ENCODE data around the gene RILPL2. TPM values are rescaled to one million over a fixed set of nuclear protein-coding genes. Genes with fewer than 3 reads are reported as not detected.
A peak's percentile ranks its signal among the peaks of the same experiment; 100 is the strongest.

The RILPL2 gene
- total and polyA plus RNA-seq, 2 of the 13 experiments (the other 11 are each of a cell fraction or from before 2014, with no cell fraction given): 2.7 to 8.1 TPM

DNA sequence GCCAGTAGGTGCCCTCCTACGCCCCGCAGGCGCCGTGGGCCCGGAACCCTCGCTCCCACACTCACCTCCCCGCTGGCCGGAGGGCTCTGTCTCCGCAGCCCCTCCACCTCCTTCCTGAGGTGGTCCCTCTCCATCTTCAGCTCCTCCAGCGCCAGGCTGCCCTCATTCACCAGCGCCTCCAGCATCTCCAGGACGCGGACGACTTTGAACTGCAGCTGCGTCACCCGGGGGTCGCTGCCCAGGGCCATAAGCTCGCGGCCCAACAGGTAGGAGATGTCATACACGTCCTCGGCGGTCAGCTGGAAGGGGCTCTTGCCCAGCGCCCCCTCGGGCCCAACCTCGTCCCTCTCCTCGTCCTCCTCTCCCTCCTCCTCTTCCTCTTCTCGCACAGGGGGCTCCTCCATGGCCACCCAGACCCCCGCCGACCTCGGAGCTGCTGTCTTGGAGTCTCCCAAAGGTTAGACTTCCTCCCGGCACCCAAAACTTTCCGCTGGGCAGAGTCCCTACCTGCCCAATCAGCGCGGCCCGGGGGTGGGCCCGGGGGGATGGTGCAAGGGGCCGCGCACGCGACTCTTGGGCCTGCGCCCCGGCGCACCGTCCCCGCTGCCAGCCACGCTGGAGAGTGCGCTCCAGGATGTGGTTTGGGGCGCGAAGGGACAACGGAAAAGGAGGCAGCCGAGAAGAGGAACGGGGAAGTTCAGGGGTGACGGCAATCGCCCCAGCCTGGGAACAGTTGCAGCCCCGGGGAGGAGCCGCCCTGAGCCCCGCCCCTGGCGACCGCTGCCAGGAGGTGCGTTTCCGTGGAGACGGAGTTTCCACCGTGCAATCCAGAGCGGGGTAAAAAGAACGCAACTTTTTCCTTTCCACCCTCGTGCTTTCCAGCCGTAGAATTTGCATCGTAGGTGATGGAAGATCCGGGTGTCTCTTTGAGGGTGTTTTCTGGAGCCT, at the start of gene RILPL2 (continued):
- TF ChIP-seq, protein P1, sequence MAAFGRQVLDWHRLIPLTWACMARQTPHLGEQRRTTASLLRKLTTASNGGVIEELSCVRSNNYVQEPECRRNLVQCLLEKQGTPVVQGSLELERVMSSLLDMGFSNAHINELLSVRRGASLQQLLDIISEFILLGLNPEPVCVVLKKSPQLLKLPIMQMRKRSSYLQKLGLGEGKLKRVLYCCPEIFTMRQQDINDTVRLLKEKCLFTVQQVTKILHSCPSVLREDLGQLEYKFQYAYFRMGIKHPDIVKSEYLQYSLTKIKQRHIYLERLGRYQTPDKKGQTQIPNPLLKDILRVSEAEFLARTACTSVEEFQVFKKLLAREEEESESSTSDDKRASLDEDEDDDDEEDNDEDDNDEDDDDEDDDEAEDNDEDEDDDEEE (CRISPR knock-in tag; IDR thresholded peaks at IDR 0.05): peak; percentile 63; the same call in 1 of the 2 replicates
- TF ChIP-seq, protein P2, sequence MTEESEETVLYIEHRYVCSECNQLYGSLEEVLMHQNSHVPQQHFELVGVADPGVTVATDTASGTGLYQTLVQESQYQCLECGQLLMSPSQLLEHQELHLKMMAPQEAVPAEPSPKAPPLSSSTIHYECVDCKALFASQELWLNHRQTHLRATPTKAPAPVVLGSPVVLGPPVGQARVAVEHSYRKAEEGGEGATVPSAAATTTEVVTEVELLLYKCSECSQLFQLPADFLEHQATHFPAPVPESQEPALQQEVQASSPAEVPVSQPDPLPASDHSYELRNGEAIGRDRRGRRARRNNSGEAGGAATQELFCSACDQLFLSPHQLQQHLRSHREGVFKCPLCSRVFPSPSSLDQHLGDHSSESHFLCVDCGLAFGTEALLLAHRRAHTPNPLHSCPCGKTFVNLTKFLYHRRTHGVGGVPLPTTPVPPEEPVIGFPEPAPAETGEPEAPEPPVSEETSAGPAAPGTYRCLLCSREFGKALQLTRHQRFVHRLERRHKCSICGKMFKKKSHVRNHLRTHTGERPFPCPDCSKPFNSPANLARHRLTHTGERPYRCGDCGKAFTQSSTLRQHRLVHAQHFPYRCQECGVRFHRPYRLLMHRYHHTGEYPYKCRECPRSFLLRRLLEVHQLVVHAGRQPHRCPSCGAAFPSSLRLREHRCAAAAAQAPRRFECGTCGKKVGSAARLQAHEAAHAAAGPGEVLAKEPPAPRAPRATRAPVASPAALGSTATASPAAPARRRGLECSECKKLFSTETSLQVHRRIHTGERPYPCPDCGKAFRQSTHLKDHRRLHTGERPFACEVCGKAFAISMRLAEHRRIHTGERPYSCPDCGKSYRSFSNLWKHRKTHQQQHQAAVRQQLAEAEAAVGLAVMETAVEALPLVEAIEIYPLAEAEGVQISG (CRISPR knock-in tag; IDR thresholded peaks at IDR 0.05): 0 out of 2 replicates have a peak, but pooled peaks have one; percentile 12
- TF ChIP-seq TEAD2 (CRISPR knock-in tag; IDR thresholded peaks at IDR 0.05) (no peak), TBX2 (CRISPR knock-in tag; IDR thresholded peaks at IDR 0.05; ENCODE audit: borderline replicate concordance) (peak; percentile 55; the same call in 1 of the 2 replicates), ZNF777 (CRISPR knock-in tag; IDR thresholded peaks at IDR 0.05) (peak; percentile 27; the same call in 1 of the 2 replicates), ZNF7 (CRISPR knock-in tag; IDR thresholded peaks at IDR 0.05) (no peak), ZNF501 (CRISPR knock-in tag; IDR thresholded peaks at IDR 0.05) (peak; percentile 76), ZNF329 (CRISPR knock-in tag; IDR thresholded peaks at IDR 0.05; ENCODE audit: low read depth) (no peak), KDM2A (CRISPR knock-in tag; IDR thresholded peaks at IDR 0.05; ENCODE audit: borderline replicate concordance, low read depth) (peak; percentile 65; the same call in 1 of the 2 replicates), ZNF724P (CRISPR knock-in tag; IDR thresholded peaks at IDR 0.05; ENCODE audit: borderline replicate concordance) (peak; percentile 14; the same call in 1 of the 2 replicates), YEATS4 (CRISPR knock-in tag; IDR thresholded peaks at IDR 0.05; ENCODE audit: borderline replicate concordance) (peak; percentile 78; the same call in 1 of the 2 replicates), MTF2 (CRISPR knock-in tag; IDR thresholded peaks at IDR 0.05; ENCODE audit: borderline replicate concordance) (no peak), HNF4A (CRISPR knock-in tag; IDR thresholded peaks at IDR 0.05) (peak; percentile 28; the same call in 1 of the 2 replicates), ZZZ3 (CRISPR knock-in tag; IDR thresholded peaks at IDR 0.05; ENCODE audit: borderline replicate concordance) (0 out of 2 replicates have a peak, but pooled peaks have one; percentile 53), MAZ (IDR thresholded peaks at IDR 0.05; ENCODE audit: borderline replicate concordance, low read depth, low read length) (peak; percentile 23; the same call in 1 of the 2 replicates), MAZ (CRISPR knock-in tag; IDR thresholded peaks at IDR 0.05; ENCODE audit: low read depth) (no peak), ZNF629 (CRISPR knock-in tag; conservative IDR thresholded peaks at IDR 0.05) (no peak)
- TF ChIP-seq, protein P3, sequence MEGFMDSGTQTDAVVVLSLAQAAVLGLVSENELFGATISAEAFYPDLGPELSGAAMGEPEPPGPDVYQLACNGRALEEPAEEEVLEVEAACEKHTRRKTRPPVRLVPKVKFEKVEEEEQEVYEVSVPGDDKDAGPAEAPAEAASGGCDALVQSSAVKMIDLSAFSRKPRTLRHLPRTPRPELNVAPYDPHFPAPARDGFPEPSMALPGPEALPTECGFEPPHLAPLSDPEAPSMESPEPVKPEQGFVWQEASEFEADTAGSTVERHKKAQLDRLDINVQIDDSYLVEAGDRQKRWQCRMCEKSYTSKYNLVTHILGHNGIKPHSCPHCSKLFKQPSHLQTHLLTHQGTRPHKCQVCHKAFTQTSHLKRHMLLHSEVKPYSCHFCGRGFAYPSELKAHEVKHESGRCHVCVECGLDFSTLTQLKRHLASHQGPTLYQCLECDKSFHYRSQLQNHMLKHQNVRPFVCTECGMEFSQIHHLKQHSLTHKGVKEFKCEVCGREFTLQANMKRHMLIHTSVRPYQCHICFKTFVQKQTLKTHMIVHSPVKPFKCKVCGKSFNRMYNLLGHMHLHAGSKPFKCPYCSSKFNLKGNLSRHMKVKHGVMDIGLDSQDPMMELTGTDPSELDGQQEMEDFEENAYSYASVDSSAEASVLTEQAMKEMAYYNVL (CRISPR knock-in tag; IDR thresholded peaks at IDR 0.05; ENCODE audit: borderline replicate concordance): 0 out of 2 replicates have a peak, but pooled peaks have one; percentile 25
- TF ChIP-seq, protein P4, sequence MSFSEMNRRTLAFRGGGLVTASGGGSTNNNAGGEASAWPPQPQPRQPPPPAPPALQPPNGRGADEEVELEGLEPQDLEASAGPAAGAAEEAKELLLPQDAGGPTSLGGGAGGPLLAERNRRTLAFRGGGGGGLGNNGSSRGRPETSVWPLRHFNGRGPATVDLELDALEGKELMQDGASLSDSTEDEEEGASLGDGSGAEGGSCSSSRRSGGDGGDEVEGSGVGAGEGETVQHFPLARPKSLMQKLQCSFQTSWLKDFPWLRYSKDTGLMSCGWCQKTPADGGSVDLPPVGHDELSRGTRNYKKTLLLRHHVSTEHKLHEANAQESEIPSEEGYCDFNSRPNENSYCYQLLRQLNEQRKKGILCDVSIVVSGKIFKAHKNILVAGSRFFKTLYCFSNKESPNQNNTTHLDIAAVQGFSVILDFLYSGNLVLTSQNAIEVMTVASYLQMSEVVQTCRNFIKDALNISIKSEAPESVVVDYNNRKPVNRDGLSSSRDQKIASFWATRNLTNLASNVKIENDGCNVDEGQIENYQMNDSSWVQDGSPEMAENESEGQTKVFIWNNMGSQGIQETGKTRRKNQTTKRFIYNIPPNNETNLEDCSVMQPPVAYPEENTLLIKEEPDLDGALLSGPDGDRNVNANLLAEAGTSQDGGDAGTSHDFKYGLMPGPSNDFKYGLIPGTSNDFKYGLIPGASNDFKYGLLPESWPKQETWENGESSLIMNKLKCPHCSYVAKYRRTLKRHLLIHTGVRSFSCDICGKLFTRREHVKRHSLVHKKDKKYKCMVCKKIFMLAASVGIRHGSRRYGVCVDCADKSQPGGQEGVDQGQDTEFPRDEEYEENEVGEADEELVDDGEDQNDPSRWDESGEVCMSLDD (CRISPR knock-in tag; IDR thresholded peaks at IDR 0.05; ENCODE audit: borderline replicate concordance): peak; percentile 41; the same call in 1 of the 2 replicates

All from HepG2 (cell line).